ENCODE data around the gene FRY. TPM values are rescaled to one million over a fixed set of nuclear protein-coding genes. Genes with fewer than 3 reads are reported as not detected.

FRY gene
- total and polyA plus RNA-seq, 4 donors = 6.2 to 31.2 (median 12.7) TPM

GRCh38 chr13:32114284-32114950 is 82.8 kb downstream of the FRY start:
- Histone ChIP-seq H3K9me3 (ENCODE audit: control insufficient read depth in 4 of 4, low read length in 3 of 4) (no peaks in the 10 kb centered on the region), H3K4me3 (ENCODE audit: low read depth in 1 of 3, low read length in 3 of 3) (no peak overlapping the region), H3K4me1 (ENCODE audit: control insufficient read depth in 4 of 4, insufficient read depth in 4 of 4, low read length in 3 of 4) (no peaks in the 10 kb centered on the region), H3K36me3 (ENCODE audit: control insufficient read depth in 4 of 4, insufficient read depth in 3 of 4, low read depth in 1 of 4, low read length in 3 of 4) (peaks cover 0 to 1% (median 0%) of the 10 kb centered on the region in 4 donors), H3K9ac (ENCODE audit: low read depth in 1 of 2, low read length in 2 of 2) (no peak overlapping the region), H3K27me3 (ENCODE audit: control insufficient read depth in 4 of 4, insufficient read depth in 4 of 4, low read length in 3 of 4) (no peaks in the 10 kb centered on the region), H3K27ac (ENCODE audit: low read depth in 1 of 2, low read length in 2 of 2) (no peak overlapping the region)
- WGBS = 82% methylated on average over 5 of the region's 5 CpGs
- TF ChIP-seq HNF4A (conservative IDR thresholded peaks at IDR 0.05) (no peak), RAD21 (IDR thresholded peaks at IDR 0.05) (no peak), TAF1 (conservative IDR thresholded peaks at IDR 0.05) (no peak), ZBTB33 (IDR thresholded peaks at IDR 0.05) (no peak), ATF3 (IDR thresholded peaks at IDR 0.05) (no peak), REST (IDR thresholded peaks at IDR 0.05) (no peak), HNF4G (IDR thresholded peaks at IDR 0.05) (no peak), FOXA1 (IDR thresholded peaks at IDR 0.05) (no peak), SP1 (IDR thresholded peaks at IDR 0.05) (no peak), FOXA2 (IDR thresholded peaks at IDR 0.05) (no peak), CTCF (IDR thresholded peaks at IDR 0.05; ENCODE audit: low read depth, low read length, missing input control) (no peak), JUND (IDR thresholded peaks at IDR 0.05) (no peak), MAX (IDR thresholded peaks at IDR 0.05) (no peak), RXRA (IDR thresholded peaks at IDR 0.05) (no peak), NR2F2 (IDR thresholded peaks at IDR 0.05) (no peak), GABPA (IDR thresholded peaks at IDR 0.05 in 1 of 2, conservative IDR thresholded peaks at IDR 0.05 in 1 of 2) (no peak), YY1 (IDR thresholded peaks at IDR 0.05) (no peak), EGR1 (IDR thresholded peaks at IDR 0.05; ENCODE audit: low read depth in 2 of 2) (no peak)
- no peak for DNase-seq (ENCODE audit: low spot score)
